NCI-H2196 treated with DMSO at 0.1 percent for 48 hours (cell line): Measurements from ENCODE around the gene KRTAP12-3.

Source experiments
- DNase-seq: peaks from one replicate; lab custom pipeline; 2025; ENCODE audit not compliant: unreplicated experiment; lab: John Stamatoyannopoulos, UW

The KRTAP12-3 gene

DNA sequence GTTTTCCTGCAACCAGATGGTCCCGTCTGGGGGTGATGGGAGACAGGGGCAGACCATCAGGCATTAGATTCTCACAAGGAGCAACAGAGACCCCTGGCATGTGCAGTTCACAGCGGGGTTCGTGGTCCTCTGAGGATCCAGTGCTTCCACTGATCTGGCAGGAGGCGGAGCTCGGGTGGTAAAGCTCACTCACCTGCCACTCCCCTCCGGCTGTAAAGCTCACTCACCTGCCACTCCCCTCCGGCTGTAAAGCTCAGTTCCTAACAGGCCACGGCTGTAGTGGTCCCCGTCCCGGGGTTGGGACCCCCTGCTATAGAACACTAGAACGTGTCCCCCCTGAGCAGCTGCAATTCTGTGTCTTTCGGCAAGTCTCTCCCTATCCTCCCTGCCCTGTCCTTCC is 43.8 kb downstream of the KRTAP12-3 start:
- no peak for DNase-seq

DNA sequence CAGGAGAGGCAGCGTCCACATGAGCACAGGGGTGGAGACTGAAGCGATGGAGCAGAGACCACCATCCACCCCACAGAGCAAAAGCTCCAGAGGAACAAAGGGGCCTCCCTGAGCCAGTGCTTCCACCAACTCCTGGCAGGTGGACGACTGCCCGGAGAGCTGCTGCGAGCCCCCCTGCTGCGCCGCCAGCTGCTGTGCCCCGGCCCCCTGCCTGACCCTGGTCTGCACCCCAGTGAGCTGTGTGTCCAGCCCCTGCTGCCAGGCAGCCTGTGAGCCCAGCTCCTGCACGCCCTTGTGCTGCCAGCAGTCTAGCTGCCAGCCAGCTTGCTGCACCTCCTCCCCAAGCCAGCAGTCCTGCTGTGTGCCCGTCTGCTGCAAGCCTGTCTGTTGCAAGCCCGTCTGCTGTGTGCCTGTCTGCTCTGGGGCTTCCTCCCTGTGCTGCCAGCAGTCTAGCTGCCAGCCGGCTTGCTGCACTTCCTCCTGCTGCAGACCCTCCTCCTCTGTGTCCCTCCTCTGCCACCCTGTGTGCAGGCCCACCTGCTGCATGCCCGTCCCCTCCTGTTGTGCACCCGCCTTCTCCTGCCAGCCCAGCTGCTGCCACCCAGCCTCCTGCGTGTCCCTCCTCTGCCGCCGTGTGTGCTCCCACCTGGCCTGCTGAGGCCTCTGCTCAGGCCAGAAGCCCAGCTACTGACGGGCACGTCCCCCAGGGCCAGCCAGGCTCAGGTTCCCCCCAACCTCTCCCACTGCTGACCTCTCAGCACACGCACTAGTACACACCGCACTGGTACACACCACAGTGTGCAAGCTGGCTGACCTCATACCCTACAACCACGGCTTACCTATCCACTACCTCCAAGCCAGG is 44.6 kb downstream of the KRTAP12-3 start:
- DNase-seq, result no peak

GRCh38 chr21:44702973-44703730 is 45.4 kb downstream of the KRTAP12-3 start:
- DNase-seq, result no peak

DNA sequence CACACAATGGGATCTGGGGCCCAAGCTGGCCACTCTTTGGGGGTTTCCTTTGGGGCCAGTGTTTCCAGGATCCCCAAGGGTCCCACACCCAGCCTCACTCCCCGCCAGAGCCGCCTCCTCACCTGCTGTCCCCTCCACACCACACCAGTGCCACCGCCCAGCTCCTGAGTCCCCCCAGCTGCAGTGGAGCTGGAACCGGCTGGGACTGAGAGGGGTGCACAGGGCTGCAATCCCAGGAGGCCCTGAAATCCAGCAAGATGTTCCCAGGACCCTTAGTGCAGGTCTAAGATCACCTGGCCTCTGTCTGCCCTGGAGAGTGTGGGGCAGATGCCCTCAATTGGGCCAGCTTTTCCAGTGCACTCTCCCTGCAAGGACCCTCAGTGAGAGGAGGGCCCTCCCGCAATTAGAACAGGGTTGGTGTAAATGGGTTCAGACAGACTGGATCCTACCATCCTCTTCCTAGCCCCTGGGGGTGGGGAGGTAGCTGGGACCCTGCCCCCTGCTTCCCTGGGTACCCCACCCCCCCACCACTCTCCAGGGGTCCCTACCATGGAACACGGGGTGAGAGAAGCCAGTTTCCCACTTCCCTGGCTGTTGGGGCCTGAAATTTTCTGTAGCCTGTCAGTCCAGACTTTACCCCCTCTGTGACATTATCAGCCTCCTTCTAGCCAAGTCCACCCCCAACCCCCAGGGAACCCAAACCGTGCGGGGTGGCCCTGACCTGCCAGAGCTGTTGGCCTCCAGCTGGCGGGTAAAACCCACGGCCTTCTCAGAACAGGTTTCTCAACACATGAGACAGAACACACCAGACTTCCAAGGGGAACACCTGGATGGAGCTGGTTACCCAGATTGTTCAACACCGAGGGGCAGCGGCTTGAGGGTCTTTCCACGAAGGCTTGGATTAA is 46.3 kb downstream of the KRTAP12-3 start:
- DNase-seq, result no peak

GRCh38 chr21:44704636-44705001 is 46.9 kb downstream of the KRTAP12-3 start:
- no peak for DNase-seq

DNA sequence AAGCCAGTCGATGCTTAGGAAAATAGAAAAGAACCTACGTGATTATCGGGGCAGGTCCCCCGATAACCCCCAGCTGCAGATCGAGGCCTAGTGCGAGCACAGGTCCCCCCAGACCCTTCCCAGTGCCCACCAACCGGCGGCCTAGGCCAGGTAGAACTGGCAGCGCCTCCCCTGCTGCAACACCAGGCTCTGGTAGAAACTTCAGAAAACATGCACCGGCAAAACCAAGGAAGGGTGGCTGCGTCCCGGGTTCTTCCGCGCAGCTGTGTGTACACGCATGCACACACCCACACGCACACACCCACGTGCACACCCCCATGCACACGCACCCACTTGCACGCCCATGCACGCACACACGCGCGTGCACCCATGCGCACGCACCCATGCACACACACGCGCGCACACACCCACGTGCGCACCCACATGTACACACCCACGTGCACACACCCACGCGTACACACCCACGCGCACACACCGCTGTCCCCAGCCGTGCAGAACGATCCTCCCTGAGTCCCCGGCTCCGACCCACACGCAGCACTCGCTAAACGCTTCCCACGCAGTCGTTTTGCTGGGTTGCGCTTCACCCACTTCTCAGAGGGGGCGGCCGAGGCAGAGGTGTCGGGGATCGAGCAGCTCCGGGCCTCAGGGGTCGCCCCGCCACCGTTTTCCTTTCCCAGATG is 48.4 kb downstream of the KRTAP12-3 start:
- no peak for DNase-seq

GRCh38 chr21:44706706-44707581 is 49.2 kb downstream of the KRTAP12-3 start:
- DNase-seq, result no peak
